Measurements from ENCODE around the gene MAGI1. TPM values are rescaled to one million over a fixed set of nuclear protein-coding genes. Genes with fewer than 3 reads are reported as not detected.

MAGI1 gene
- total and polyA plus RNA-seq, 12 donors: 5.7 to 58.2 (median 37.7) TPM

DNA sequence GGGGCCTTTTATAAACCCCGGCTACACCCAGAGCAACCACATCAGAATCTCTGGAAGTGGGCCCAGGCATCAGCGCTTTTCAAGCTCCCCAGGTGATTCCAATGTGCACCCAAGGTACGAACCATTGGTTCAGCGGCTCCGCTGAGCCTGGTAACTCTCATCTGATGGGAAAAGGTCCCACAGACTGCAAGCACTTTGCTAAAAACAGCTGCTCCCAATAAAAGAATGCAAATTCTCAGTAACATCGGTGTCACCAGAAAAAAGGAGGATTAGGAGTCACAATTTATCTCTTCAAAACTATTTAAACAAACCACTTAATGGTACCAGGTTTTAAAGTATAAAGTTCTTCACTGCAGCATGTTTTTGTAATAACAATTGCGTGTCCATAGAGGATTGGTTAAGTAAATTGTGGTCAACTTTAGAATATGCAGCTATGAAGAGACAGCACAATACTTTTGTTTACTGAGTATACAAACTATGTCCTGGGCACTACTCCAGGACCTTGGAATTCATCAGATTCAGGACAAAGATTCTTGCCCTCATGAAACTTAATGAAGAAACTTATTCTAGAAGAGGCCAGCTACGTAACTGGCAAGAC is 690.2 kb downstream of the MAGI1 start:
- peaks cover 0 to 32% (median 0%) of the 10 kb centered on the region in 9 donors for H3K4me1 ChIP-seq
- no peaks in the 10 kb centered on the region for H3K9me3 ChIP-seq
- H3K27me3 ChIP-seq: no peaks in the 10 kb centered on the region
- H3K36me3 ChIP-seq: no peaks in the 10 kb centered on the region
- WGBS, 2 donors: 87 to 88% methylated on average over 8 of the region's 8 CpGs
- no peak overlapping the region for H3K4me3 ChIP-seq
- TF ChIP-seq, protein P1, sequence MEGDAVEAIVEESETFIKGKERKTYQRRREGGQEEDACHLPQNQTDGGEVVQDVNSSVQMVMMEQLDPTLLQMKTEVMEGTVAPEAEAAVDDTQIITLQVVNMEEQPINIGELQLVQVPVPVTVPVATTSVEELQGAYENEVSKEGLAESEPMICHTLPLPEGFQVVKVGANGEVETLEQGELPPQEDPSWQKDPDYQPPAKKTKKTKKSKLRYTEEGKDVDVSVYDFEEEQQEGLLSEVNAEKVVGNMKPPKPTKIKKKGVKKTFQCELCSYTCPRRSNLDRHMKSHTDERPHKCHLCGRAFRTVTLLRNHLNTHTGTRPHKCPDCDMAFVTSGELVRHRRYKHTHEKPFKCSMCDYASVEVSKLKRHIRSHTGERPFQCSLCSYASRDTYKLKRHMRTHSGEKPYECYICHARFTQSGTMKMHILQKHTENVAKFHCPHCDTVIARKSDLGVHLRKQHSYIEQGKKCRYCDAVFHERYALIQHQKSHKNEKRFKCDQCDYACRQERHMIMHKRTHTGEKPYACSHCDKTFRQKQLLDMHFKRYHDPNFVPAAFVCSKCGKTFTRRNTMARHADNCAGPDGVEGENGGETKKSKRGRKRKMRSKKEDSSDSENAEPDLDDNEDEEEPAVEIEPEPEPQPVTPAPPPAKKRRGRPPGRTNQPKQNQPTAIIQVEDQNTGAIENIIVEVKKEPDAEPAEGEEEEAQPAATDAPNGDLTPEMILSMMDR (IDR thresholded peaks at IDR 0.05): no peak
- no peak for DNase-seq
- no peak overlapping the region for H3K27ac ChIP-seq
- intact Hi-C loops (cut with DNase I): loop anchor here in 2 of 10 donors (10.0 kb wide), 2 partner anchors 66 to 814 kb away; no protein-coding TSS in a partner anchor
- ATAC-seq: no peak

DNA sequence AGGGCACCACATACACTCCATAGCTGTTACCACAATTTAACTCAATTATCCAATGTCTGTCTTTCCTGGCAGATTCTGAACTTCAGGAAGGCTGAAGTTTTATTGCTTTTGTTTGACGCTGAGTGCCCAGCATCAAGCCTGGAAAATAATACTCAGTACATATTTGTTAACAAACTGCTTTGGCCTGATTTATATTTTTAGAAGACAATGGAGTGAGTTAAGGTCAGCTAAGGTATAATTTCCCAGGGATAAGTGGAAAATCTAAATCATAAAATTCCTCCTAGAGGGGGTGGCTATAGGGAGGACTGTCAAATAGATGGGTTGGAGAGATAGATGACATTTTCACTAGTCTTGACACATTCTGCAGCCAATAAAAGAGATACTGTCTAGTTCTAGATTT is 691.6 kb downstream of the MAGI1 start:
- peak overlapping the region in 3 of 10 donors; percentile 42 to 62 (median 61) for H3K27ac ChIP-seq
- TF ChIP-seq, protein P1 (IDR thresholded peaks at IDR 0.05): no peak
- H3K36me3 ChIP-seq: no peaks in the 10 kb centered on the region
- H3K9me3 ChIP-seq: no peaks in the 10 kb centered on the region
- no peak overlapping the region for H3K4me3 ChIP-seq
- WGBS, 2 donors: 70 to 73% methylated on average over 1 of the region's 1 CpG
- intact Hi-C loops (cut with DNase I): loop anchor here in 2 of 10 donors (10.0 kb wide), 2 partner anchors 68 to 812 kb away; no protein-coding TSS in a partner anchor
- H3K4me1 ChIP-seq: peaks cover 0 to 25% (median 0%) of the 10 kb centered on the region in 9 donors
- DNase-seq: no peak
- peak in 2 of 8 donors; percentile 54 to 64 for ATAC-seq
- H3K27me3 ChIP-seq: no peaks in the 10 kb centered on the region

DNA sequence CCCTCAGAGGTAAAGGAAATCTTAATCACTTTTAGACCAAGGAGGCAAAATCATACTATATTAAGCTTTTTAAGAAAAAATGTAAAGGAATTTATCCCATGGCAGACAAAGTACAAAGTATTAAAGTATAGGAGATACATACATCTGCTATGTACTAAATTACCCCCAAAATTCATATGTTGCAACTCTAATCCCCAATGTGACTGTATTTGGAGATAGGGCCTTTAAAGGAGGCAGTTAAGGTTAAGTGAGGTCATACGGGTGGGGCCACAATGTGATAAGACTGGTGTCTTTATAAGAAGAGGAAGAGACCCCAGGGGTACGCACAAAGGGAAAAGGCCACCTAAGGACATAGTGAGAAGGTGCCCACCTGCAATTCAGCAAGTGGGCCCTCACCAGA is 693.9 kb downstream of the MAGI1 start:
- DNase-seq (no peak), ATAC-seq (no peak)
- 93 to 98% methylated on average over 2 of the region's 2 CpGs for WGBS, 2 donors
- intact Hi-C loops (cut with DNase I): loop anchor here in 3 of 10 donors (5.0 to 10.0 kb wide), 3 partner anchors 62 to 810 kb away; no protein-coding TSS in a partner anchor
- H3K27me3 ChIP-seq: no peaks in the 10 kb centered on the region
- no peaks in the 10 kb centered on the region for H3K36me3 ChIP-seq
- no peaks in the 10 kb centered on the region for H3K9me3 ChIP-seq
- H3K4me1 ChIP-seq: peaks cover 0 to 31% (median 2%) of the 10 kb centered on the region in 9 donors
- no peak overlapping the region for H3K4me3 ChIP-seq
- no peak overlapping the region for H3K27ac ChIP-seq
- TF ChIP-seq, protein P1 (IDR thresholded peaks at IDR 0.05): no peak

DNA sequence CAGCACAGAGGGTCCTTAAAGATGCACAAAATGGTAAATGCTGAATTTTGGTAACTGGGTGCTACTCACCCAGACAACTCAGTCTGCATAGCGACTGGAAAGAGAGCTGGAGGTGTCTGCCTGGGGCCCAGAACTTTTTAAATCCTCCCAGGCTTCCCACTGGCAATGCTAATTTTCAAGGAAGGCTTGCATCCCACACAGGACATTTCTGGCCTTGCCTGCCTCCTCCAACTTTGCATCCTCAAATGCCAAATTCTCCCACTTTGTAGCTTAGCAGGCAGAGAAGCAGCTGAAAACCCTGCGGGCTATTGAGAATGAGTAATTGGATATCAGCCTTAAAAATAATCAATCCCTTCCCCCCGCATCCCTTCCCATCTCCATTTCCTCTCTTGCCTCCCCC is 694.3 kb downstream of the MAGI1 start:
- intact Hi-C loops (cut with DNase I): loop anchor here in 3 of 10 donors (5.0 to 10.0 kb wide), 3 partner anchors 63 to 810 kb away; no protein-coding TSS in a partner anchor
- TF ChIP-seq, protein P1 (IDR thresholded peaks at IDR 0.05): no peak
- no peak for DNase-seq
- ATAC-seq: no peak
- Histone ChIP-seq H3K4me1 (peaks cover 0 to 35% (median 4%) of the 10 kb centered on the region in 9 donors), H3K36me3 (no peaks in the 10 kb centered on the region), H3K27ac (no peak overlapping the region), H3K27me3 (no peaks in the 10 kb centered on the region), H3K9me3 (no peaks in the 10 kb centered on the region), H3K4me3 (no peak overlapping the region)
- WGBS, 2 donors: 84 to 86% methylated on average over 3 of the region's 3 CpGs
